ENCODE results near the gene FCHSD2.
"Not testable (repeated sequence)": the region's sequence is repeated elsewhere in the genome, so short reads cannot be mapped to it uniquely, and the experiment has no call there.

Gene FCHSD2

DNA sequence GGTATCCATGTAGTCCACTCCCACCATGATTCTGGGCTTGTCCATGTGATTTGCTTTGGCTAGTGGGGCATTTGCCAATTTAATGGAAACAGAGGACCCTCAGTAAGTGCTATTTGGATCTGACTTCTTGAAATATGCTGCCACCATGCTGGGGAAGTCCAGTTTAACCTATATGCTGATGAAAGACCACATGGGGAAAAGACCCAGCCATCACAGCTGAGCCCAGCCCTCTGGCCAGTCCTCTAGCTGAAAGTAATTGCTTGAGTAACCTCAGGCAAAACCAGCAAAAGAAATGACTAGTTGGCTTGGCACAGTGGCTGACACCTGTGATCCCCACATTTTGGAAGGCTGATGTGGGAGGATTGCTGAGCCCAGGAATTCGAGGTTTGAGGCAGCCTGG is 266.4 kb downstream of the FCHSD2 start:
- no peak for DNase-seq (ENCODE audit: low read depth, low spot score)

DNA sequence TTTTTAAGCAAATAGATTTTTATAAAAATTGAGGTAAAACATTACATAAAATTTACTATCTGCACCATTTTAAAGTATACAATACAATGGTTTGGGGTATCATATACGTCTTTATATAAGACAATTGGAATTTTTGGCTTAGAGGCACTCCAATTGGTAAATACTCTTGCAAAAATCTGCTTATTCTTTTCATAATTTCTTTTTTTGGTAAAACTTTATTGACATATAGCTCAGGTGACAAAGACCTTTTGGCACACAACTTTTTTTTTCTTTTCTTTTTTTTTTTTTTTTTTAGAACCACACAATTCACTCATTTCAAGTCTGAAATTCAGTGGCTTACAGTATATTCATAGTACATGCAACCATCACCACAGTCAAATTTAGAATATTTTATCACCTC is 270.1 kb downstream of the FCHSD2 start:
- no peak for DNase-seq (ENCODE audit: low read depth, low spot score)

DNA sequence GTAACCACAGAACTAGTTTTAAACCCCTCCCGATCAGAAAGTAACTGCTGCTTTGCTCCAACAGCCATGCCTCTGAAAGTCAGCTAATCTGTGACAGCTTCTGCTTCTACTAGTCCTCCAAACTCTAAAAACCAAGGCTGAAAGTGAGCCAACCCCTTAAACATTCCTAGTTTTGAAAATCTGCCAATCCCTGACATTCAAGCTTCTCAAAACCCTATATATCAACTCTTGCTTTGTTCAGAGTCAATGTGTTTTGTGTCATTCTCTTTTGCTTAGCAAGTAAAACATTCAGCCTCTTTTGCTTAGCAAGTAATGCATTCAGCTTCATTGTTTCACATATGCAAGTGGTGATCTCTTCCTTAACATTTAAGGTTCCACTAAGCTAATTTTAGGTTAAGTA is 271.0 kb downstream of the FCHSD2 start:
- DNase-seq (ENCODE audit: low read depth, low spot score) = no peak

DNA sequence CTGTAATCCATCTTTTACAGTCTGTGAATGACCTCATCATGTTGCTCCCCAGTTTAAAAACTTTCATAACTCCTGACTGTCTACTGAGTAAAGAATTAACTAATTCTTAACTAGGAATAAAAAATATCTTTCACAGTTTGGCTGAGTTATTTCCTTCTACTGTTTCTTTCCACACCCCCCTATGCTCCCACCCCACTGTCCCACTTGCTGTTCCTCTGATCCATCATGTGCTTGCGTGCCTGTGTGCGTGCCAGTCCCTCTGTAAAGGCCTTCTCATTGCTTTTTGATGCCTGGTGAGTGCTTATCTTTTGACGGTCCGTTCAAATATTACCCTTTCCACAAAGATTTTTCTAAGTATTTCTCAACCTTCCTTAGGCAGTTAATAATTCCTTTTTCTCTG is 272.3 kb downstream of the FCHSD2 start:
- no peak for DNase-seq (ENCODE audit: low read depth, low spot score)

DNA sequence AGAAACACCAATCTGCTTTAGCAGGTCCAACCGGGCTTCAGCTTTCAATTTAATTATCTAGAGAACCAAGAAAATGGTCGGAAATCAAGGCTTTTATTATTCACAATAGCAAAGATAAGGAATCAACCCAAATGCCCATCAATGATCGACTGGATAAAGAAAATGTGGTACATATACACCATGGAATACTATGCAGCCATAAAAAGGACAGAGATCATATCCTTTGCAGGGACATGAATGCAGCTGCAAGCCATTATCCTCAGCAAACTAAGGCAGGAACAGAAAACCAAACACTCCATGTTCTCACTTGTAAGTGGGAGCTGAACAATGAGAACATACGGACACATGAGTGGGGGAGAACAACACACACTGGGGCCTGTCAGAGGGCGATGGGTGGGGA is 274.1 kb downstream of the FCHSD2 start:
- DNase-seq (ENCODE audit: low read depth, low spot score) = no peak

DNA sequence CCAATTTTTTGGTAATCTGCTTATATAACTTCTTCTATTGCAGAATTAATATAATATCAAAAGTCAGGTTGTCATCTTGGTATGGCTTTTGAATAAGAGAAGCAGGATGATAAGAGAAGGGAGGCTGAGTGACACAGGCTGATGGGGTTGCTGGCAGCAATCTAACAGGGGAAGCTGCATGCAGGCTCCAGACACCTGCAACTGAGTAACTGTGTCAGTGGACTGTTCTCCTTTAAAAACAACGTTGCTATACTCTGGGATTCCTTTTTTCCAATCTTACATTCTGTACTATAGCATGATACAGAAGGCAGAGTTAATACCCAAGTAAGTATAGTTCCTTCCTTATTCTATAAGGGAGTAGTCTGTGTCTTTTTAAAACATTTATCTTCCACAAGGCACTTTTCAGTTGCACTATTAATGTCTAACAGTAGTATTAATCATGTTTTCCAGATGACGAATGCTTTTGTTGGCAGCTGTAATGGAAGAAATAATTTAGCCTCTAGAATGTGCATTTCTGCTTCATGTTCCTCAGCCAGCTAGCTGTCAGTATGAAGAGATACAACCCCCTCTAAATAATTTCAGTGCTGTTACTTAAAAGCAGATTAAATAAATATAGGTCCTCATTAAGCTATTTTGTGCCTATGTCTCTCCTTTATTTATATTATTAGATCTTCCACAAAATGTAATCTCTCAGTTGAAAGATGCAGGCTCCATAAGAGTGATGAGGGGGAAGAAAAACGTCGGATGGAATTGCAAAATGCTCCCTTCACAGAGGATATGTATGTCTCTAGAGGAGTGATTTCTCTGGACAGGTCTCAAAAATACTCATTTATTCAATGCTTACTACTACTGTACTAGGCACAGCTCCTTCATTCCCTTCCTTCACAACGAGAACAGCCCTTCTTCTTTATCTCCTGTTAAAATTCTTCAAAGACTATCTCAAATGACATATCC is 277.1 kb downstream of the FCHSD2 start:
- no peak for DNase-seq (ENCODE audit: low read depth, low spot score)

DNA sequence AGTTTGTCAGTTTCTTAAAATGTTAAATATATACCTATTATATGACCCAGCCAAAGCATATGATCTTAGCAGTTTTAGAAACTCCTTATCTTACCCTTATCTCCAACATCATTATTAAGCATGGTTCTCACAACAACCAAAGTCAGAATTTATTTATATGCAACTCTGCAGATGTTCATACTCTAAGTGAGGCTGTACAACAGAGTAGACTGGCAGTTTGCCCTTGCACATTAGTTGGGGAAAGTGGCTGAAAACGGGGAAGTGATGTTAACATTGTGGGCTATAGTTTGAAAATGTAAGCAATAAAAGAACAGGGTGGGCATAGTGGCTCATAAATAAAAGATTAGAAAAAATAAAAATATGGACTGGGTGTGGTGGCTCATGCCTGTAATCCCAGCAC is 278.2 kb downstream of the FCHSD2 start:
- DNase-seq (ENCODE audit: low read depth, low spot score) = no peak

DNA sequence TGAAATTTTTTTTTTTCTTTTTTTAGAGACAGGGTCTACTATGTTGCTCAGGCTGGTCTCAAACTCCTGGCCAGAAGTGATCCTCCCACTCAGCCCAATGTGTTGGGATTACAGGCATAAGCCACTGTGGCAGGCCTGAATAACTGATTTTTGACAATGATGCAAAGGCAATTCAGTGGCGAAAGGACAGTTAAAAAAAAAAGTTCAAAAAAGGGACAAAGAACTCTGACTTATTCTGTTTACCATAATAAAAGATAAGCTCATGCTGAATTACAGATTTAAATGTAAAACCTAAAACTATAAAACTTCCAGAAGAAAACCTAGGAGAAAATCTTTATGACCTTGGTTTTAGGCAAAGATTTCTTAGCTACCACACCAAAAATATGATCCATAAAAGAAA is 279.0 kb downstream of the FCHSD2 start:
- DNase-seq (ENCODE audit: low read depth, low spot score) = no peak

DNA sequence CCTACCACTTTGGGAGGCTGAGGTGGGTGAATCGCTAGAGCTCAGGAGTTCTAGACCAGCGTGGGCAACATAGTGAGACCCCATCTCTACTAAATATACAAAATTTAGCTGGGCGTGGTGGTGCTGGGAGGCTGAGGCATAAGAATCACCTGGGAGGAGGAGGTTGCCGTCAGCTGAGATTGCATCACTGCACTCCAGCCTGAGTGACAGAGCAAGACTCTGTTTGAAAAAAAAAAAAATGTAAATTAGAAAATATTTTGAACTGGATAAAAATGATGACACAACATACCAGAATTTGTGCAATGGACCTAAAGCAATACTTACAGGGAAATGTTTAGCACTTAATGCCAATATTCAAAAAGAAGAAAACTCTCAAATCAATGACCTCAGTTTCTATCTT is 281.5 kb downstream of the FCHSD2 start:
- DNase-seq (ENCODE audit: low read depth, low spot score) = no peak

DNA sequence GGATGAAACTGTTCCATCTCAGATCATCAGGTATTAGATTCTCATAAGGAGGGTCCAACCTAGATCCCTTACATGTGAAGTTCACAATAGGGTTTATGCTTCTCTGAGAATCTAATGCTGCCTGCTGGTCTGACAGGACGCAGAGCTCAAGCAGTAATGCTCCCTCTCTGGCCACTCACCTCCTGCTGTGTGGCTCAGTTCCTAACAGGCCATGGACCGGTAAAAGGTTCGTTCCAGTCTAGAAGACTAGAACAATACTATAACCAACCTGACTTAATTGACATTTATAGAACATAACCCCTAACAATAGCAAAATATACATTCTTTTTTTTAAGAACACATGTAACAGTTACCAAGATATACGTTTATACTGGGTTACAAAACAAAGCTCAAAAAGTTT is 282.1 kb downstream of the FCHSD2 start:
- DNase-seq (ENCODE audit: low read depth, low spot score) = no peak

DNA sequence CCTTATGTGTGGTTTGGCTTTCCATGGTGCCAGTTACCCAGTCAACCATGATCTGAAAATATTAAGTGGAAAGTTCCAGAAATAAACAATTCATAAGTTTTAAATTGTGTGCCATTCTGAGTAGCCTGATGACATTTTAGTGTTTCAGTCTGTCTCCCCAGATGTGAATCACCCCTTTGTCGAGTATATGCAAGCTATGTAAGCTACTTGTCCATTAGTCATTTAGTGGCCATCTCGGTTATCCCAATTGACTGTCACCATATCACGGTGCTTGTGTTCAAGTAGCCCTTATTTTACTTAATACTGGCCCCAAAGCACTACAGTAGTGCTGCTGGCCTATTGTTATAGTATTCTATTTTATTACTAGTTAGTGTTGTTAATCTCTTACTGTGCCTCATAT is 283.0 kb downstream of the FCHSD2 start:
- no peak for DNase-seq (ENCODE audit: low read depth, low spot score)

DNA sequence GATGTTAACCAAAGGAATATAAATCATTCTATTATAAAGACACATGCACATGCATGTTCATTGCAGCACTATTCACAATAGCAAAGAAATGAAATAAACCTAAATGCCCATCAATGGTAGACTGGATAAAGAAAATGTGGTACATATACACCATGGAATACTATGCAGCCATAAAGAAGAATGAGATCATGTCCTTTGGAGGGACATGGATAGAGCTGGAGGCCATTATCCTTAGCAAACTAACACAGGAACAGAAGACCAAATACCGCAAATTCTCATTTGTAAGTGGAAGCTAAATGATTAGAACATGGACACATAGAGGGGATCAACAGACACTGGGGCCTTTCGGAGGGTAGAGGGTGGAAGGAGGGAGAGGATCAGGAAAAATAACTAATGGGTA is 283.9 kb downstream of the FCHSD2 start:
- DNase-seq (ENCODE audit: low read depth, low spot score) = not testable (repeated sequence)

DNA sequence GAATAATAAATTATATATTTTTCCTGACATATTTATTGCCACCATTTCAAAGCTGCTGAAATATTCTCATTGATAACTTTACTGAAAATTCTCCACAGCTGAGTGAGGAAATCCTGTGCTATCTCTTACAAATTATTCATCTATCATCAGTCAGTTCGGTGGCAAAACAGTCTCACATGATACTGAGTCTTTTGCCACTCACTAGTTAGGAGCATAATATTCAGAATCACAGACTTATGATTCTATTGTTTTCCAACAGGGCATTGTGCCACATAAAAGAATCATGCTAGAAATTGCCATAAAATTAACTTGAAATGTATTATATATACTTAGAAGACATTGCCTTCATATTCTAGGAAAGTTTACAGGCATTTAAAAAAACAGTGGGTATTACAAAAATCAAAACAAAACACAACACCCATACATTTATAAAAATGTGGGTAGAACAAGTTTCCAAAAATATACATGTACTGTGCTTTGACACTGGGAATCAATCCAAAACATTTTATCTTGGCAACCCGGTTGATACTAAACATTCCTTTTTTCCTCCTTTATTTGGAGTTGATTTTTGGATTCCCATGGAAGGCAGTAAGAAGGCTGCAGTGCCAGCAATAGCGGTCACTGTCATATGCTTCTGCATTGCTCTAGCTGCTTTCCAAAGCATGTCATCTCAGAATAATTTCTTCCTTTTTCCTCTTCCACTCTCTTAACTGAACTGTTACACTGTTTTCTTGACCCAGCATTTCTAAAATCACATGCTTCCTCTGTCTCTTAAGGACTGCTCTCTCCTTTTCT is 285.4 kb downstream of the FCHSD2 start:
- DNase-seq (ENCODE audit: low read depth, low spot score) = no peak

DNA sequence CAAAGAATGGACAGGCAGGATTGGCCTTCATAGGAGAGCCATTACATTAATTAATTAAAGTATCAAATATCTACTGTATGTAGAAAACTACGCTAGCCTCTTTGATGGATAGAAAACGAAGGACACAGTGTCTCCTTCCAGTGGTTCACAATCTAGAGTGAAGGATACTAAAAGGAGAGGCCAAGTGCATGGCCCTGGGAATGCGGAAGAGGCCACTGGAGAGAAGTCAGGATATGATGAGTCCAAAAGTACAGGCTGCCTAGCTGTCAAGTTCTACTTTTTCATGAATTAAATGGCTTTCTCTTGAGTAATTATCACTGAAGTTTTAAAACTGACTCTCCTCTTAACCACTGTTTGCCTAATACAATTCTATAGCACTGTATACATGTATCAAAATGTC is 286.1 kb downstream of the FCHSD2 start:
- DNase-seq (ENCODE audit: low read depth, low spot score) = no peak

DNA sequence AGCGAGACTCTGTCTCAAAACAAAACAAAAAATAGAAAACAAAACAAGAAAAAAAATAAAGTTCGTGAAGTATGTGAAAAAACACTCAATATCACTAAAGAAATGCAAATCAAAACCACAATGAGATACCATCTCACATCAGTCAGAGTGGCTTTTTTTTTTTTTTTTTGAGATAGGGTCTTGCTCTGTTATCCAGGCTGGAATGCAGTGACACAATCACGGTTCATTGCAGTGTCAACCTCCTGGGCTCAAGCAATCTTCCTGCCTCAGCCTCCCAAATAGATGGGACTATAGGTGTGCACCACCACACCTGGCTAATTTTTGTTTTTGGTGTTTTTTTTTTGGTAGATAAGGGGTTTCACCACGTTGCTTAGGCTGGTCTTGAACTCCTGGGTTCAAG is 290.4 kb downstream of the FCHSD2 start:
- DNase-seq (ENCODE audit: low read depth, low spot score) = no peak

DNA sequence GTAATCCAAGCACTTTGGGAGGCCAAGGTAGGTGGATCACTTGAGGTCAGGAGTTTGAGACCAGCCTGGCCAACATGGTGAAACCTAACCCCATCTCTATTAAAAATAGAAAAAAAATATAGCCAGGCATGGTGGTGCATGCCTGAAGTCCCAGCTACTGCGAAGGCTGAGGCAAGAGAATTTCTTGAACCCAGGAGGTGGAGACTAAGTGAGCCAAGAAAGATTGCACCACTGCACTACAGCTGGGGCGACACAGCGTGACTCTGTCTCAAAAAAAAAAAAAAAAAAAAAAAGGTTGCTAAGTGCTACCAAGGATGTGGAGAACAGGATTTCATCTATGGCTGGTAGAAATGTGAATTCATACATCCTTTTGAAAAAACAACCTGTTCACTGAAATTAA is 291.3 kb downstream of the FCHSD2 start:
- DNase-seq (ENCODE audit: low read depth, low spot score) = no peak

DNA sequence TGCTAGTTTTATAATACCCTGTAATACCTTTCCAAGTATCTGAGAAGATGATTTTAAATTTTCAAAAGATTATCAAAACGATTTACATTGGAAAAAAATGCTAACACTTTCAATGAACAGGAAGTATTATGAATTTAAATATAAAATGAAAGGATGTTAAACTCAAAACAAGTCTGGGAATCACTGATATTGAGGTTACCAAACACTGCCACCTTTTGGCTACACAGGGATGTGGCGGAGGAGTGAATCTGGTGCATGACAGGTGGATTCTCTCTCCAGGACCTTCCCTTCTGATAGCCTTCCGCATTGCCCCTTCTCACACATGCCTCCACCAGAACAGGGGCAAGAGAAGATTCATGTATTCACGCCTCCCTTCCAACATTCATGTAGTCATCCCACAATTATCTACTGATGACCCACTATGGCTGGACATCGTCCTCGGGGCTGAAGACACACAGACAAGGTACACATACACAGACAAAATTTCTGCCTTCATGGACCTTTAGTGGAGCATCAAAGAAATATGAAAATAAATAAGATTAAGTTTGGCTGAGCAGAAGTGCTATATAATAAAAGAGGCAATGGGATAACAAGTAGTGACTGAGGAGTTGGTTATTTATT is 293.2 kb downstream of the FCHSD2 start:
- no peak for DNase-seq (ENCODE audit: low read depth, low spot score)

DNA sequence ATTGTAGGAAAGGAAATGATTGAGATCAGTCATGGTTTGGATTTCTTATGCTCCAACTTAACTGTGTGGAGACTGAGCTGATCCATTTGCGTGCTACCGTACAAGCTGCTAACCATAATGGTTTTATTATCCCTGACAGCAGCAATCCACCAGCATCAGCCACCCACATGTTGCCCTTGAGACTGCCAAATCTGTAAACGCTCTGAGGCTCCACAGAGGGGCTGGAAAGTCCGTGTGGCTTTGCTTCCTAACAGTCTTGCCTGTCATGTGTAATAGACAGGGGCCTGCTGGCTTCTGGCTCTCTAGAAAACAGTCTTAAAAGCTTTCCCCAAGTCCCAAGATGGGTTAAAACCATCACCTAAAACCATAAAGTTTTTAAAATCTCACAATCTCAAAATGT is 297.8 kb downstream of the FCHSD2 start:
- DNase-seq (ENCODE audit: low read depth, low spot score) = no peak

DNA sequence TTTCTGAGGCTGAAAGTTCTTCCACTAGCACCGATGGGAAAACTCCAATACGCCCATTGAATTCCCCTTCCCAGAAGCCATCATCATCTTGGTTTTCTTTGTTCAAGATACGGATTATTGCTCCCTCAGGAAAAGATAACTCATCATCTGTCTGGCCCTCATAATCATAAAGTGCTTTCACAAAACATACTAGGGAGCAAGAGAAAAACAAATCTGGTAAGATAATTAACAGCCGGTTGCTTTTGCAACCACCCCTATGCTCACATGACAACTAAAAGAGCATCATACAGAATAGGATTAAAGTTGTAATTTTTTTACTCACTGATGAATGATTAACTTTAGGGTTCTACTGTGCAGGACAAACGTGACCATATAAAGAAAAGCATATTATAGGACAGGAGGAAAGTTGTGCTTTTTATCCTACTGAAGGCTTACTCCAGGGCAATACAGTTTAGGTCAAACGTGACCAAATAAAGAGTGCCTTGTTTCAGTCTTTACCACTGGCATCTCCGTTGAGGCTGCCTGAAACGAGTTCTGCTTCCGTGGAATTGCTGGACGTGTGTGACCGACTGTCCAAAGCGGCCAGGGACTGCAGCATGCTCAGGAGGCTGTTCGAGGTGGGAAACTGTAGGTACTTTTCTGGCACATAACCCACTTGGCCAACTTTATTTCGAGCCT is 299.3 kb downstream of the FCHSD2 start:
- DNase-seq (ENCODE audit: low read depth, low spot score) = no peak

DNA sequence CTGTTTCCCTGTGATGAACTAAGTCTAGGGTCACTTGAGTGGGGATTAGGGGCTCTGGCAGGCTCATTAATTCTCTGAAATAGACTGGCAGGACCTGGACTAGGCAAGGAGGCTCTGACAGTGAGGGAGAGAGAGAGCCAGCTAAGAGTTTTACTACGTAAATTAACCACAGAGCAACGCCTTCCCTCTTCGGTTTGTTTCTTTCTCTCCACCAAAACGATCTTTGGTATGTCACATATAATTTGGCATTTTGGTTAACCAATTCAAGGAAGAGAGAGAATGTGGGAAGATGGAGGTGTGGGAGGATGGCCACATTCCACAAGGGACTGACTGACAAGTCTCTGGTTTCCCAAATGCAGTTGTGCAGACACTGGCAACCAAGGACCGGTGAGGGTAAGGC is 300.0 kb downstream of the FCHSD2 start:
- no peak for DNase-seq (ENCODE audit: low read depth, low spot score)

DNA sequence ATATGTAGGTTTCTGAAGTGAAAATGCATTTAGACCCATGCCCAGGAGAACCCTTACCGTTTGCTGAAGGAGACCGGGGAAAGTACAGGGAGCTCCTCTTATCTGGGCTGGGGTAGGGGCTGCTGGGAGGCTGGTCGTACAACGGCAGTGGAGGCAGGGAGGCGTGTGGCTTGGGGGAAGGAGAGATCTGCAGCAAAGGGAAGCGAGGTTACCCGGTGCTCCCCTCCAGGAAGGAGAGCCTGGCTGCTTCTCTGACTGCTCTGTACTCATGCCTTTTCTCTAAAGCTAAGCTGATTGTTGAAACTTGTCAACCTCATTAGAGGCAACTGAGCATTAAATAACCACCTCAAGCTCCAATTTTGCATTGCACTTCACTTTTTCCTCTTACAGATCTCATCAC is 300.7 kb downstream of the FCHSD2 start:
- no peak for DNase-seq (ENCODE audit: low read depth, low spot score)

DNA sequence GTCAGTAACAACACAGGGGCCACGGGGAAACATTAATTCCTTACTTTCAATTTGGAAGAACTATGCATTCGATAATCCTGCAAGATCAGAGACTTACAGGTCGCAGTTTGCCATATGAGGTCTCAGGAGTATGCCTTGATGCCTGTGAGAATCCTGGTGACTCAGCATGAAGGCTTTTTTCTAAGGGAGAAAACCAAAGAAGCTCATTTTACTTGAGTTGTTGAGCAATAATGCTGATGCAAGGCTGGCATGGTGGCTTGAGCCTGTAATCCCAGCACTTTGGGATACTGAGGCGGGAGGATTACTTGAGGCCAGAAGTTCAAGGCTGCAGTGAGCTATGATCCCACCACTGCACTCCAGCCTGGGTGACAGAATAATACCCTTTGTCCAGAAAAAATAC is 301.3 kb downstream of the FCHSD2 start:
- DNase-seq (ENCODE audit: low read depth, low spot score) = no peak
